ENCODE results near the gene TUBGCP6. TPM values are rescaled to one million over a fixed set of nuclear protein-coding genes. Genes with fewer than 3 reads are reported as not detected.

The TUBGCP6 gene
- total RNA-seq, 6 experiments from 2014 or later, result 10.4 to 22.6 (median 14.6) TPM

- Histone ChIP-seq H3K4me3 (no peak overlapping the region), H3K9me3 (no peaks in the 10 kb centered on the region), H3K27me3 (no peaks in the 10 kb centered on the region), H3K27ac (no peak overlapping the region), H3K4me1 (no peaks in the 10 kb centered on the region), H3K36me3 (peaks cover 0 to 57% (median 8%) of the 10 kb centered on the region in 4 donors)
- DNase-seq (no peak), ATAC-seq (peak in 1 of 4 donors; percentile 2)
- no peak for TF ChIP-seq POLR2A (IDR thresholded peaks at IDR 0.05)
- no peak for TF ChIP-seq CTCF (IDR thresholded peaks at IDR 0.05)
- intact Hi-C loops (cut with DNase I), result no loop called here
- 100% methylated on average over 3 of the region's 24 CpGs for WGBS (ENCODE audit: insufficient coverage, low coverage, low lambda C conversion rate, missing lambda C conversion rate)
Measured at GRCh38 chr22:50225200-50225969, 19.4 kb downstream of the TUBGCP6 start.

GRCh38 chr22:50224071-50224470 lies 20.8 kb downstream of the TUBGCP6 start:
- TF ChIP-seq CTCF (IDR thresholded peaks at IDR 0.05), result no peak
- no peak for TF ChIP-seq POLR2A (IDR thresholded peaks at IDR 0.05)
- Histone ChIP-seq H3K36me3 (peaks cover 0 to 53% (median 8%) of the 10 kb centered on the region in 4 donors), H3K9me3 (no peaks in the 10 kb centered on the region), H3K27me3 (no peaks in the 10 kb centered on the region), H3K4me1 (peaks cover 0 to 4% (median 2%) of the 10 kb centered on the region in 4 donors), H3K27ac (no peak overlapping the region), H3K4me3 (no peak overlapping the region)
- WGBS (ENCODE audit: insufficient coverage, low coverage, low lambda C conversion rate, missing lambda C conversion rate), result 88% methylated on average over 7 of the region's 16 CpGs
- no peak for DNase-seq
- intact Hi-C loops (cut with DNase I), result no loop called here
- no peak for ATAC-seq

GRCh38 chr22:50222508-50222907 lies 22.3 kb downstream of the TUBGCP6 start:
- Histone ChIP-seq H3K4me3 (no peak overlapping the region), H3K36me3 (peaks cover 0 to 64% (median 13%) of the 10 kb centered on the region in 4 donors), H3K27ac (no peak overlapping the region), H3K9me3 (no peaks in the 10 kb centered on the region), H3K27me3 (no peaks in the 10 kb centered on the region), H3K4me1 (peaks cover 0 to 4% (median 2%) of the 10 kb centered on the region in 4 donors)
- ATAC-seq (no peak), DNase-seq (no peak)
- TF ChIP-seq CTCF (IDR thresholded peaks at IDR 0.05), result no peak
- 100% methylated on average over 1 of the region's 8 CpGs for WGBS (ENCODE audit: insufficient coverage, low coverage, low lambda C conversion rate, missing lambda C conversion rate)
- intact Hi-C loops (cut with DNase I), result no loop called here

GRCh38 chr22:50221410-50222300 lies 23.2 kb downstream of the TUBGCP6 start:
- H3K9me3 ChIP-seq, result no peaks in the 10 kb centered on the region
- peaks cover 0 to 4% (median 2%) of the 10 kb centered on the region in 4 donors for H3K4me1 ChIP-seq
- DNase-seq (peak in 1 of 3 donors; percentile 18), ATAC-seq (no peak)
- intact Hi-C loops (cut with DNase I), result no loop called here
- H3K4me3 ChIP-seq, result no peak overlapping the region
- no peaks in the 10 kb centered on the region for H3K27me3 ChIP-seq
- no CpG with 5 or more reads among the region's 19 CpGs for WGBS (ENCODE audit: insufficient coverage, low coverage, low lambda C conversion rate, missing lambda C conversion rate)
- peaks cover 2 to 72% (median 17%) of the 10 kb centered on the region in 4 donors for H3K36me3 ChIP-seq
- no peak for TF ChIP-seq POLR2A (IDR thresholded peaks at IDR 0.05)
- peak in 1 of 4 donors; percentile 20 for TF ChIP-seq CTCF (IDR thresholded peaks at IDR 0.05)
- no peak overlapping the region for H3K27ac ChIP-seq
